GM19438 (cell line): ENCODE data around the gene SF1.

Source experiments
- ATAC-seq: cut with Tn5 transposase; IDR thresholded peaks from one replicate; pipeline ENCODE4 v1.9.1; 2021; ENCODE audit warnings: low read depth; ENCODE audit not compliant: unreplicated experiment

Gene SF1

GRCh38 chr11:64801561-64802369, 23.4 kb upstream of the SF1 start:
- no peak for ATAC-seq

- ATAC-seq, result no peak
Measured at GRCh38 chr11:64801158-64801464, 22.8 kb upstream of the SF1 start.

GRCh38 chr11:64800303-64801157, 22.2 kb upstream of the SF1 start:
- ATAC-seq, result no peak

GRCh38 chr11:64799623-64800302, 21.4 kb upstream of the SF1 start:
- ATAC-seq, result no peak

- ATAC-seq, result no peak
Measured at GRCh38 chr11:64799256-64799622, 20.9 kb upstream of the SF1 start.

GRCh38 chr11:64796757-64797541, 18.6 kb upstream of the SF1 start:
- no peak for ATAC-seq

- ATAC-seq, result no peak
Measured at GRCh38 chr11:64796047-64796756, 17.9 kb upstream of the SF1 start.

GRCh38 chr11:64794526-64794925, 16.2 kb upstream of the SF1 start:
- no peak for ATAC-seq

GRCh38 chr11:64793271-64794160, 15.2 kb upstream of the SF1 start:
- ATAC-seq, result no peak

GRCh38 chr11:64792482-64792881, 14.1 kb upstream of the SF1 start:
- ATAC-seq, result no peak

GRCh38 chr11:64791781-64792291, 13.5 kb upstream of the SF1 start:
- ATAC-seq, result no peak

- no peak for ATAC-seq
Measured at GRCh38 chr11:64790205-64791095, 12.1 kb upstream of the SF1 start.

- ATAC-seq, result no peak
Measured at GRCh38 chr11:64789331-64790204, 11.2 kb upstream of the SF1 start.

GRCh38 chr11:64788321-64789215, 10.2 kb upstream of the SF1 start:
- ATAC-seq, result no peak

- ATAC-seq, result no peak
Measured at GRCh38 chr11:64787526-64788320, 9.4 kb upstream of the SF1 start.
